ENCODE measurements around the gene SCAP. TPM values are rescaled to one million over a fixed set of nuclear protein-coding genes. Genes with fewer than 3 reads are reported as not detected.

Gene SCAP
- total and polyA plus RNA-seq, 2 experiments from 2014 or later: 35.5 to 141 TPM

GRCh38 chr3:47491186-47491585, 15.4 kb upstream of the SCAP start:
- Mint-ChIP-seq H3K27me3 (ENCODE audit: insufficient read depth, low read depth, poor library complexity) (peaks cover 6% of the 10 kb centered on the region), H3K27ac (no peak overlapping the region), H3K4me3 (no peak overlapping the region), H3K36me3 (ENCODE audit: low read depth) (peaks cover 33% of the 10 kb centered on the region), H3K4me1 (peaks cover 3% of the 10 kb centered on the region; the same call in 1 of the 3 replicates), H3K9me3 (no peaks in the 10 kb centered on the region)
- ATAC-seq (no peak), DNase-seq (ENCODE audit: low spot score) (no peak)
- no peak overlapping the region for H2AFZ ChIP-seq
- H3F3A ChIP-seq (replicated peaks; ENCODE audit: low read depth): no peaks in the 10 kb centered on the region
- no peaks in the 10 kb centered on the region for H3K36me3 ChIP-seq (ENCODE audit: insufficient read depth)
- no peaks in the 10 kb centered on the region for H3K4me1 ChIP-seq (ENCODE audit: insufficient read depth)
- no peak for TF ChIP-seq EZH2 (IDR thresholded peaks at IDR 0.05; ENCODE audit: low read depth, unreplicated experiment)
- TF ChIP-seq ZNF331 (CRISPR knock-in tag; IDR thresholded peaks at IDR 0.05; ENCODE audit: low read depth): no peak
- no peak for TF ChIP-seq STAT1 (IDR thresholded peaks at IDR 0.05; ENCODE audit: unreplicated experiment)
- TF ChIP-seq POLR2AphosphoS5 (IDR thresholded peaks at IDR 0.05; ENCODE audit: low read depth): no peak
- no peak for TF ChIP-seq NANOG (IDR thresholded peaks at IDR 0.05; ENCODE audit: borderline replicate concordance)
- TF ChIP-seq REST (IDR thresholded peaks at IDR 0.05; ENCODE audit: unreplicated experiment): no peak
- TF ChIP-seq EZH2phosphoT487 (IDR thresholded peaks at IDR 0.05; ENCODE audit: unreplicated experiment): no peak
- TF ChIP-seq ZNF462 (CRISPR knock-in tag; IDR thresholded peaks at IDR 0.05): no peak
- no peak for TF ChIP-seq ETS1 (IDR thresholded peaks at IDR 0.05)
- no peak for TF ChIP-seq ZNF114 (CRISPR knock-in tag; IDR thresholded peaks at IDR 0.05)
- TF ChIP-seq JUNB (IDR thresholded peaks at IDR 0.05; ENCODE audit: unreplicated experiment): no peak
- no peak for TF ChIP-seq CREB1 (CRISPR knock-in tag; IDR thresholded peaks at IDR 0.05; ENCODE audit: low read depth)
- TF ChIP-seq CTCF (conservative IDR thresholded peaks at IDR 0.05; ENCODE audit: low read depth in 2 of 2): no peak
- no peaks in the 10 kb centered on the region for H3K27me3 ChIP-seq (ENCODE audit: insufficient read depth)
- no peaks in the 10 kb centered on the region for H4K20me1 ChIP-seq (replicated peaks; ENCODE audit: insufficient read depth)
- no peaks in the 10 kb centered on the region for H3K79me2 ChIP-seq (replicated peaks; ENCODE audit: insufficient read depth)
- no peak overlapping the region for H3K4me3 ChIP-seq
- no peaks in the 10 kb centered on the region for H3K9me2 ChIP-seq (ENCODE audit: insufficient read depth)
- H3K4me2 ChIP-seq: no peak overlapping the region
- H3K27ac ChIP-seq (ENCODE audit: low read depth): no peak overlapping the region
